ENCODE data around the gene SEC11A. TPM values are rescaled to one million over a fixed set of nuclear protein-coding genes. Genes with fewer than 3 reads are reported as not detected.

Gene SEC11A
- total RNA-seq, 1 donor from 2014 or later, result 202 TPM

GRCh38 chr15:84624359-84624758 is 91.6 kb downstream of the SEC11A start:
- H3K27ac Mint-ChIP-seq (ENCODE audit: unreplicated experiment), result no peak overlapping the region
- TF ChIP-seq, protein P1, sequence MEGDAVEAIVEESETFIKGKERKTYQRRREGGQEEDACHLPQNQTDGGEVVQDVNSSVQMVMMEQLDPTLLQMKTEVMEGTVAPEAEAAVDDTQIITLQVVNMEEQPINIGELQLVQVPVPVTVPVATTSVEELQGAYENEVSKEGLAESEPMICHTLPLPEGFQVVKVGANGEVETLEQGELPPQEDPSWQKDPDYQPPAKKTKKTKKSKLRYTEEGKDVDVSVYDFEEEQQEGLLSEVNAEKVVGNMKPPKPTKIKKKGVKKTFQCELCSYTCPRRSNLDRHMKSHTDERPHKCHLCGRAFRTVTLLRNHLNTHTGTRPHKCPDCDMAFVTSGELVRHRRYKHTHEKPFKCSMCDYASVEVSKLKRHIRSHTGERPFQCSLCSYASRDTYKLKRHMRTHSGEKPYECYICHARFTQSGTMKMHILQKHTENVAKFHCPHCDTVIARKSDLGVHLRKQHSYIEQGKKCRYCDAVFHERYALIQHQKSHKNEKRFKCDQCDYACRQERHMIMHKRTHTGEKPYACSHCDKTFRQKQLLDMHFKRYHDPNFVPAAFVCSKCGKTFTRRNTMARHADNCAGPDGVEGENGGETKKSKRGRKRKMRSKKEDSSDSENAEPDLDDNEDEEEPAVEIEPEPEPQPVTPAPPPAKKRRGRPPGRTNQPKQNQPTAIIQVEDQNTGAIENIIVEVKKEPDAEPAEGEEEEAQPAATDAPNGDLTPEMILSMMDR (IDR thresholded peaks at IDR 0.05), result no peak
- H3K4me1 Mint-ChIP-seq (ENCODE audit: unreplicated experiment), result no peaks in the 10 kb centered on the region
- H3K9me3 Mint-ChIP-seq (ENCODE audit: unreplicated experiment), result peaks cover 14% of the 10 kb centered on the region
- no peak overlapping the region for H3K4me3 Mint-ChIP-seq (ENCODE audit: unreplicated experiment)
- peaks cover 50% of the 10 kb centered on the region for H3K36me3 Mint-ChIP-seq (ENCODE audit: unreplicated experiment)
- H3K27me3 Mint-ChIP-seq (ENCODE audit: unreplicated experiment), result no peaks in the 10 kb centered on the region
- DNase-seq (ENCODE audit: extremely low spot score, unreplicated experiment), result no peak

DNA sequence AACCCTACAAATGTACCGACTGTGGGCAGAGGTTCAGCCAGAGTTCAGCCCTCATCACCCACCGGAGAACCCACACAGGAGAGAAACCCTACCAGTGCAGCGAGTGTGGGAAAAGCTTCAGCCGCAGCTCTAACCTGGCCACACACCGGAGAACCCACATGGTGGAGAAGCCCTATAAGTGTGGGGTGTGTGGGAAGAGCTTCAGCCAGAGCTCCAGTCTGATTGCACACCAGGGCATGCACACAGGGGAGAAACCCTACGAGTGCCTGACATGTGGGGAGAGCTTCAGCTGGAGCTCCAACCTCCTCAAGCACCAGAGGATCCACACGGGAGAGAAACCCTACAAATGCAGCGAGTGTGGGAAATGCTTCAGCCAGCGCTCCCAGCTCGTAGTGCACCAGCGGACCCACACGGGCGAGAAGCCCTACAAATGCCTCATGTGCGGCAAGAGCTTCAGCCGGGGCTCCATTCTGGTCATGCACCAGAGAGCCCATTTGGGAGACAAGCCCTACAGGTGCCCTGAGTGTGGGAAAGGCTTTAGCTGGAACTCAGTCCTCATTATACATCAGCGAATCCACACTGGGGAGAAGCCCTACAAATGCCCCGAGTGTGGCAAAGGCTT is 94.5 kb downstream of the SEC11A start:
- DNase-seq (ENCODE audit: extremely low spot score, unreplicated experiment), result no peak
- no peak overlapping the region for H3K4me3 Mint-ChIP-seq (ENCODE audit: unreplicated experiment)
- TF ChIP-seq, protein P1 (IDR thresholded peaks at IDR 0.05), result no peak
- H3K27me3 Mint-ChIP-seq (ENCODE audit: unreplicated experiment), result no peaks in the 10 kb centered on the region
- no peaks in the 10 kb centered on the region for H3K4me1 Mint-ChIP-seq (ENCODE audit: unreplicated experiment)
- H3K27ac Mint-ChIP-seq (ENCODE audit: unreplicated experiment), result no peak overlapping the region
- peaks cover 14% of the 10 kb centered on the region for H3K9me3 Mint-ChIP-seq (ENCODE audit: unreplicated experiment)
- peaks cover 53% of the 10 kb centered on the region for H3K36me3 Mint-ChIP-seq (ENCODE audit: unreplicated experiment)

GRCh38 chr15:84620626-84621025 is 95.3 kb downstream of the SEC11A start:
- no peaks in the 10 kb centered on the region for H3K27me3 Mint-ChIP-seq (ENCODE audit: unreplicated experiment)
- H3K9me3 Mint-ChIP-seq (ENCODE audit: unreplicated experiment), result peaks cover 14% of the 10 kb centered on the region
- TF ChIP-seq, protein P1 (IDR thresholded peaks at IDR 0.05), result no peak
- no peak for DNase-seq (ENCODE audit: extremely low spot score, unreplicated experiment)
- no peak overlapping the region for H3K4me3 Mint-ChIP-seq (ENCODE audit: unreplicated experiment)
- no peaks in the 10 kb centered on the region for H3K4me1 Mint-ChIP-seq (ENCODE audit: unreplicated experiment)
- H3K36me3 Mint-ChIP-seq (ENCODE audit: unreplicated experiment), result peaks cover 54% of the 10 kb centered on the region
- H3K27ac Mint-ChIP-seq (ENCODE audit: unreplicated experiment), result no peak overlapping the region

Other genes with a start within 250 kb of the SEC11A start
- gene ZSCAN2, start 115.1 kb downstream of the SEC11A start, total RNA-seq, result 20.6 and 23.8 TPM in 2 replicates
- gene WDR73, start 61.9 kb downstream of the SEC11A start, total RNA-seq, result 22.2 and 25.2 TPM in 2 replicates
- gene NMB, start 57.9 kb downstream of the SEC11A start, total RNA-seq, result 4.4 and 4.7 TPM in 2 replicates
- gene ZNF592, start 32.5 kb upstream of the SEC11A start, total RNA-seq, result 30.1 and 31.0 TPM in 2 replicates
- 0.27 and 0.37 TPM in 2 replicates for gene ALPK3, start 101.2 kb upstream of the SEC11A start, total RNA-seq
- not detected in 2 replicates for gene SLC28A1, start 168.5 kb upstream of the SEC11A start, total RNA-seq

Measured in osteocyte (in vitro differentiated cells).